Stimulated activated CD4-positive, alpha-beta T cell treated with anti-CD3 and anti-CD28 coated beads, Interleukin-15, amount 100 ng/mL, for 1 hour (primary cell): ENCODE data around the gene RNF103.
"Not testable (repeated sequence)": the region's sequence is repeated elsewhere in the genome, so short reads cannot be mapped to it uniquely, and the experiment has no call there.

ENCODE experiments used
- DNase-seq, 2 donors: peaks; one replicate each; pipeline ENCODE4 v3.0.0-alpha.2; 2020; ENCODE audit warnings: low read depth in 1 of 2, low spot score in 1 of 2

RNF103 gene, protein sequence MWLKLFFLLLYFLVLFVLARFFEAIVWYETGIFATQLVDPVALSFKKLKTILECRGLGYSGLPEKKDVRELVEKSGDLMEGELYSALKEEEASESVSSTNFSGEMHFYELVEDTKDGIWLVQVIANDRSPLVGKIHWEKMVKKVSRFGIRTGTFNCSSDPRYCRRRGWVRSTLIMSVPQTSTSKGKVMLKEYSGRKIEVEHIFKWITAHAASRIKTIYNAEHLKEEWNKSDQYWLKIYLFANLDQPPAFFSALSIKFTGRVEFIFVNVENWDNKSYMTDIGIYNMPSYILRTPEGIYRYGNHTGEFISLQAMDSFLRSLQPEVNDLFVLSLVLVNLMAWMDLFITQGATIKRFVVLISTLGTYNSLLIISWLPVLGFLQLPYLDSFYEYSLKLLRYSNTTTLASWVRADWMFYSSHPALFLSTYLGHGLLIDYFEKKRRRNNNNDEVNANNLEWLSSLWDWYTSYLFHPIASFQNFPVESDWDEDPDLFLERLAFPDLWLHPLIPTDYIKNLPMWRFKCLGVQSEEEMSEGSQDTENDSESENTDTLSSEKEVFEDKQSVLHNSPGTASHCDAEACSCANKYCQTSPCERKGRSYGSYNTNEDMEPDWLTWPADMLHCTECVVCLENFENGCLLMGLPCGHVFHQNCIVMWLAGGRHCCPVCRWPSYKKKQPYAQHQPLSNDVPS

DNA sequence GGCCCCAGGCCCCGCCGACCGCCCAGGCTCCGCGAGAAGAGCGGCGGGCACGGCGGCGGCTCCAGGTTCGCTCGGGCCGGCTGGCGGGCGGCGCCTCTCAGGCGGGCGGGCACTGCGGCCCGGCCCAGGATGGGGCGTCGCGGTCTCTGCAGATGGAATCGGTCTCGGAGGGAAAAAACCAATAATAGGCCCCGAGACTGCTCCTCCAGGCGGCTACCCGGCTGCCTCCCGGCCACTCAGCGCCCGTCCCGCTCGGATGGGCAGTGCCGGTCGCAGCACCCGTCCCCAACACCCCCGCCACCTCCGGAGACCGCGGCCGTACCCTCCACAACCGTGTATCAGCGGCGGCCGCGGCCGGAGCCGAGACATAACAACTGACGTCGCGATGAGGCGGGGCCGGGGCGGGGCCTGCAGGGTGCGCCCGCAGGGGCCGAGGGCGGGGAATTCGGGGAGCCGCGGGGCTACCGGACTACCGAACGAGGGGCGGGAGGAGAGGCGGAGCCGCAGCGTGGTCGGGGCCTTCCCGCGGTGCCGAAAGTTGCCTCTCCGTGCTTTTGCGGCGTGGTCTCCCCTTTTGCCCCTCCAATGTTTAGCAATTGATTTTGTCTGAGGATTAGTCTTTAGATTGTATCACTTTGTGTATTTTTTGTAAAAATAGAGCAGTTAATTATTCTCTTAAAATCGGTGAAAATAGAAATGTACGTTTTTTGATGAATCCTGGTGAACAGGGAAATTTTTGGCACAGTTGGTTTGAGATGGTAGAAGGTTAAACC, at the start of gene RNF103:
TSS of gene RNF103 (minus strand) at position 372 of the 773 bp plus-strand sequence. CDS start 979 bp downstream, outside the sequence.
- DNase-seq = peak; percentile 83 to 93

DNA sequence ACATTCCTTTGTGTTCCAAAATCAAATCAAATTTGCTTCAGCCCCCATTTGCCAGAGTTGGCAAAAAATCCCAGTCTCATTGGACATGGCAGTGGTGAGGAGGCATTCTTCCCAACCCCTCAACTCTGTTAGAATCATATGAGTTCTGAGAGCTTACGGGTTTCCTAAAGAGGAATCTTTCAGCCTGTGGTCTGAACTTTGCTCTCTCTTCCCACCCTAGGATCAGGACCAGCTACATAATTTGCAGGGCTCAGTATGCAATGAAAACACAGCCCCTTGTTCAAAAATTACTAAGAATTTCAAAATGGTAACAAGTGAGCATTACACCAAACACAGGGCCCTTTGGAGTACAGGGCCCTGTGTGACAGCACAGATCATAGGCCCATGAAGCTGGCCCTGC, 49.3 kb upstream of the RNF103 start:
- DNase-seq = no peak

DNA sequence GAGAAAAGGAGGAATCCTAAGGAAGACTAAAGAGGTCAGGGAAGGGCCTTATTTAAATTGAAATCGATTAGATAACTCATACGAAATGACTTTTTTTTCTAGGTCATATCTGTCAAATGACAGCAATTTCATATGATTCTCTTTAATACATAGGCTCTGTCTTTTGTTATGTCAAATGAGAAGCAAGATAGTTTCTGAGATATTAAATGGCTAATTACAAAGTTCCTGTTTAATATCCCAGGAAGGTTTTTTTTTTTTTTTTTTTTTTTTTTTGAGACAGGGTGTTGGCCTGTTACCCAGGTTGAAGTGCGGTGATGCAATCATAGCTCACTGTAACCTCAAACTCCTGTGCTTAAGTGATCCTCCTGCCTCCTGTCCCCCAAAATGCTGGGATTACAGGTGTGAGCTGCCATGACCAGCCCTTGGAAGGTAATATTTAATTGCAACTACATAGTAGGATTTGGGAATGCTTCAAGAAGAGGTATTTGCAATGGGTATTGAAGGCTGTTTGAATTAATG, 48.4 kb upstream of the RNF103 start:
- no peak for DNase-seq

DNA sequence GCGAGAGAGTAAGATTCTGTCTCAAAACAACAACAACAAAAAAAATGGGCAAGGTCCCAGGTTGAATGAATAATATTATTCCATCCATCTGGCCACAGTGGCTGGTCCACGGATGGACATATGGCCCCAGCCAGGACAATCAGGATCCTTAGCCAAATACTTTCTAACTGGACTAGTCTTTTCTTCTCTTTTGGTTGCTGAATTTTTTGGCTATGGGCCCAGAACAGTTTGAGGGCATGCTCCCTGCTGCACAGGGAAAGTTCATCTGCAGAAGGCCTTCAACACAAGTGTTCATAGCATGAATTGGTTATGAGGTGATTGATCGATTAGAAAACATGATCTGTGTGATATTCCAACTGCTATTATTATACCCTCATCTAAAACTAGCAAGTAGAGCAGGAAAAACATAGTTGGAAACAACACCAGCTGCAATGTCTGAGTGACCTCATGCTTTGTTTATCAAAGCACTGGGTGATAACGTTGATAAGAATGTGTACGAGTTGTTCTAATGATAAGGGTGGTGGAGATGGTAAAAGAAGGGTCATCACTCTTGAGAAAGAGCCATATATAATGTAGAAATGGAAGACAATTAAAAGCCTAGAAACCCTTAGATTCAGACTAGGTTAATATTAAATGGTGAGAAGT, 47.8 kb upstream of the RNF103 start:
- DNase-seq = no peak

DNA sequence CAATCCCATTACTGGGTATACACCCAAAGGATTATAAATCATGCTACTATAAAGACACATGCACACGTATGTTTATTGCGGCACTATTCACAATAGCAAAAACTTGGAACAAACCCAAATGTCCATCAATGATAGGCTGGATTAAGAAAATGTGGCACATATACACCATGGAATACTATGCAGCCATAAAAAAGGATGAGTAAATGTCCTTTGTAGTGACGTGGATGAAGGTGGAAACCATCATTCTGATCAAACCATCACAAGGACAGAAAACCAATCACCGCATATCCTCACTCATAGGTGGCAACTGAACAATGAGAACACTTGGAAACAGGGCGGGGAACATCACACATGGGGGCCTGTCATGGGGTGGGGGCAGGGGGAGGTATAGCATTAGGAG, 45.7 kb upstream of the RNF103 start:
- DNase-seq = not testable (repeated sequence)

DNA sequence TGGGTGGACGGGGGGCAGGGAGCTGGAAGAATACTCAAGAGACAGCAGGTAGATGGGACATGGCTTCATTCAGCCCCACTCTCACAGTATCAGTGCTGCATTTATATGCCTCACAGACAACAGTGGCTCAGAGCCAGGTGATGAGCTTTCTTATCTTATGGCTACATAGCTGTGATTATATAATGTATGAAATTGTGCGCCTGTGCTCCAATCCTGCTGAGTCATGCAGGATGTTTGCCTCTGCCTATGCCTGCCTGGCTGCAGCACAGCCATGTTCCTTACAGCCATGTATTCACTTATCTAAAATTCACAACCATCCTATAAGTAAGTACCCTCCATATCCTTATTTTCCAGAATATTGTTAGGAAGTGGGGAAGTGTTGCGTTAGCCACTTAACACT, 37.7 kb upstream of the RNF103 start:
- DNase-seq = no peak

DNA sequence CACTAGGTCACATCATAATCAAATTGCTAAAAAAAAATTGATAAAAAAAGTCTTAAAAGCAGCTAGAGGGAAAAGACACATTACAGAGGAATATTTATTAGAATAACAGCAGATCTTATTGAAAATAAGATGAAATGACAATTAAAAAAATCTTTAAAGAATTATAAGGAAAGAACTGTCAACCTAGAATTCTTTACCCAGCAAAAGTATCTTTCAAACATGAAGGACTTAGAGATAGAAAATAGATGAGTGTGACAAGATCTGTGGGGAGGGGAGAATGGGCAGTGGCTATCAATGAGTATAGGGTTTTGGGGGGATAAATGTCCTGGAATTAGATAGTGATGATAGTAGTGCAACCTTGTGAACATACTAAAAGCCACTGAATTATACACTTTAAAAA, 26.5 kb upstream of the RNF103 start:
- no peak for DNase-seq

DNA sequence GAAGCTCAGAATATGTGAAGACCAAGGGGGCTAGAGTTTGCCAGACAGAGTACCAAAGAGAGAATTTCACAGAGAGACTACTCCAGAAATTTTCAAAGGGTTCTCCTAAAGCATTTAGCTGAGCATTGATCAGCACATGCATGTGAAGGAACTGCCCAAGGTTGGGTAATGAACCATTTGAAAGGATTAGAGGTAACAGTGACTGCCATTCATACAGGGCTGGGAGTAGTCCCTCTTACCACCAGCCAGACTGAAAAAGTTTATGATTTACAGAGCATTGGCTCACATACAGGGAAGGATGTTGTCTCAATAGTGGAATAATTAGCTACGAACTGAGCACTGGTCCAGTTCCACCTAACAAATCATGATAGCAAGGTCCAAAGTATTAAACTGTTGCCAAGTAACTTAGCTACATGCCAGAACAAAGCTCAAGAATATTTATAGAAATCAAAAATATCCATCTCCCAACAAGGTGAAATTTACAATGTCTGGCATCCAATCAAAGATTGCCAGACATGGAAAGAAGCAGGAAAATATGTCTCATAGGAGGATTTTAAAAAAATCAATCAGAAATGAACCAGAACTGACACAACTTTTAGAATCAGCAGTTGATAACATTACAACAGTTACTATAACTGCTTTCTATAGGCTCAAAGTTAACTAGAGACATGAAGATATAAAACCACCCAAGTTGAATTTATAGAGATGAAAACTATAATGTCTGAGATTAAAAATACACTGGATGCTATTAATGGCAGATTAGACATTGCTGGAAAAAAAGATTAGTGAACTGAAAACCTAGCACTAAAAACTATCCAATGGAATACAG, 25.7 kb upstream of the RNF103 start:
- no peak for DNase-seq

DNA sequence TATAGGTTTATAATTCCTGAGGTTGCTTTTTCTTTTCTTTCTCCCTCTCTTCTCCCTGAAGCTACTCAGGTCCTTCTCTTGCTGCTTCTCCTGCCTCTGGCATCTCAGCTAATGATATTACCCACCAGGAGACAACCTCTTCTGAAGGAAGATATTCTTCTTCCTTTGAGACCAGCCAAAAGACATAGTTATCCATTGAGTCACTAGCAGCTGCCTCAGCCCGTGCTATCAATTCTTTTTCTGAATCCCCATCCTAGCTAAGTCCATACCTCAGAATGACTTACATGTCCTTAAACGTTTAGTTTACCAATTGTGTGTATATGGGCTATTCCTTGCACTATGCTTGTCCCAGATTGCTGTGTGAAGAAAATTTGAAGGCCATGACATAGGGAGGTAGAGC, 25.0 kb upstream of the RNF103 start:
- no peak for DNase-seq

DNA sequence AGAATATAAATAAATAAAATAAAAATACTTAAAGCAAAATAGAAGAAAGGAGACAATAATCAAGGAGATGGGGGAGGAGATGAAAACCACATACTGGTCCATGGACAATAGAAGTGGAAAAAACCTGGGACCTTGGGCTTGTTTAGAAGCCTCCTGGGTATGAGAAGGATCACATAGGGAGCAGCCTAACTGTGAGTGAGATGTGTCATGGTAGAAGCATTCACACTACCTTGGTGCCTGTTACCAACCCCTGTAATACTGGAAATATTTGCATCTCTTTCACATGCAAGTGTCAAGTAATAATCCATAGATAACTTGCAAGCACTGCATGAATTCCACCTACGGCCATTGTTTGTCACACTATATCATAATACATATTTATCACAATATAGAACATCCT, 23.2 kb upstream of the RNF103 start:
- no peak for DNase-seq

DNA sequence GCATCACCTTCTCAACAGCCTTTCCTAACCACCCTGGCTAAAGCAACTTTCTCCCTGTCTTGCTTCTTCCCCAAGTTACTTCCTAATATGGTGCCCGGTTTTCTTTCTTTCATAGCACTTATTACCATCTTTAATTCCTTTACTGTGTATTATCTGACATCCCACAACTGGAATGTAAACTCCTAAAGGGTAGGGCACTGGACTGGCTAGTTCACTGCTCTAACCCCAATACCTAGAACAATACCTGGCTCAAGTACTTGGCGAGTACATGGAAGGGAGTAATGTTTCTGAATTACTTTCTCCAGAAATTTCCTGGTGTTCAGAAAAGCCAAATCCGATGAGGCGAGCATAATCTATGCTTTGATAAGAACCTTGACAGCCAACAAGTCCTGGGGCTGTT, 22.7 kb upstream of the RNF103 start:
- no peak for DNase-seq

DNA sequence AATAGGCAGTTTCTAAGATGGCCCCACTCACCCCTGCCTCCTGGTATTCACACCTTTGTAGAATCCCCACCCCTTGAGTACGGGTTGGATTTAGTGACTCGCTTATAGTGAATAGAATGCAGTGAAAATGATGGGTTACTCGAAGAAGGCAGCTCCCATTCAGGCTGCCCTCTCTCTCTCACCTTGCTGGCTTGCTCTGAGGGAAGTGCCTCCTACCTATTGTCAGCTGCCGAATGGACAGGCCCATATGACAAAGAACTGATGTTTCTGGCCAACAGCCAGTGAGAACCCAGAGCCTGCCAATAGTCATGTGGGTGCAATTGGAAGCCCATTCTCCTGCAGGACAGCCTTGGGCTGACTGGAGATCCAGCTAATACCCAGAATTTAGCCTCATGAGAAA, 22.1 kb upstream of the RNF103 start:
- no peak for DNase-seq

DNA sequence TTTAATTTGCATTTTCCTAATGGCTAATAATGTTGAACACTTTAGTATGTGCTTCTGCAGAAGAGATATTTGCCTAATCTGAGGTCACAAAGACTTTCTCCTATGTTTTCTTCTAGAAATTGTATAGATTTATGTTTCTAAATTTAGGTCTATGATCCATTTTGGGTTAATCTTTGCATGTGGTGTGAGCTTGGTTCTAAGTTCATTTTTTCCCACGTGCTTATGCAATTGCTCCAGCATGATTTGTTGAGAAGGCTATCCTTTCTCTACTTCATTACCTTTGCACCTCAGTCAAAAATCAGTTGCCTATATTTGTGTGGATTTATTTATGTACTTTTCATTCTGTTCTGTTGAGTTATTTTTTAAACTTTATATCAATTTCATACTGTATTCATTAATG, 15.0 kb upstream of the RNF103 start:
- DNase-seq = no peak

DNA sequence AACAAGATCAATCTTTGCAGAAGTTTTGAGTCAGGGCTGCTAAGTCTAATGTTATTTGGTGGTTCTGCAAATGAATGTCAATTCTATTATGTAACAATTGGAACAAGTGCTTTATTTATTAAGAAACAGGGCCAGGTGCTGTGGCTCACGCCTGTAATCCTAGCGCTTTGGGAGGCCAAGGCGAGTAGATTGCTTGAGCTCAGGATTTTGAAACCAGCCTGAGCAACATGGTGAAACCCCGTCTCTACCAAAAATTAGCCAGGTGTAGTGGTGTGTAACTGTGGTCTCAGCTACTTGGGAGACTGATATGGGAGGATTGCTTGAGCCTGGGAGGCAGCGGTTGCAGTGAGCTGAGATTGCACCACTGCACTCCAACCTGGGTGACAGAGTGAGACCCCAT, 13.2 kb upstream of the RNF103 start:
- DNase-seq = no peak

DNA sequence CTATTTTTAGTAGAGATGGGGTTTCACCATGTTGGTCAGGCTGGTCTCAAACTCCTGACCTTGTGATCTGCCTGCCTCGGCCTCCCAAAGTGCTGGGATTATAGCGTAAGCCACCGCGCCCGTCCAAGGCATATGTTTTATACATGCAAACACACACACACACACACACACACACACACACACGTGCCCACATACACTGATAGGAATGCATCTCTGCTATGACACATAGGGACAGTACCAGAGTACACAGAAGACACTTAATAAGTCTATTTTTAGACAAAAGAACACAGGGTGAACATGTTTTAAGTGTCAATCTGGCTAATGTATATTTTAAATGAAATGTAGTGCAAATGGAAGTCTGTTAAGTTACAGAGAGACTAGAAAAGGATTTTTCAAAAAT, 10.7 kb upstream of the RNF103 start:
- DNase-seq = no peak

DNA sequence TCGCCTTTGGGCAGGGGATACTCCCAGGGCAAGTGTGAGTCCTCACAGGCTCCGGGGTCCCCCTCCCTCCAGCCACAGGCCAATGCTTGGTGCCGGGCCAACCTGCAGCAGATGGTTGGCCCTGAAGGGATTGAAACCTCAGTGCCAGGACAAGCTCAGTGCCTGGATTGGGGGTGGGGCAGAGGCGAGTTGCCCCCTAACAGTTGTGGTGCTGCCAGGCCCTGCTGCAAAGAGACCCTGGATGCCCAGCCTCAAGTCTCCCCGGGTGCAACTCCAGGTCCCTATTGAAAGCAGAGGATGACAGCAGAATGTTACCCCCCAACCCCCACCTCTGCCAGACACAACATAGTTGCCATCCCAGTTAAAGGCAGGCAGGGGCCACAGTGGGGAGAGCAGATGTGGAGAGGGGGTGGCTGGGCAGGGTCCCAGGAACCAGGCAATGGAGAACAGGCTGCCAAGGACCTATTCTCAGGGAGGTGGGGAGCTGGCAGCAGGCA, 9.5 kb upstream of the RNF103 start:
- no peak for DNase-seq

DNA sequence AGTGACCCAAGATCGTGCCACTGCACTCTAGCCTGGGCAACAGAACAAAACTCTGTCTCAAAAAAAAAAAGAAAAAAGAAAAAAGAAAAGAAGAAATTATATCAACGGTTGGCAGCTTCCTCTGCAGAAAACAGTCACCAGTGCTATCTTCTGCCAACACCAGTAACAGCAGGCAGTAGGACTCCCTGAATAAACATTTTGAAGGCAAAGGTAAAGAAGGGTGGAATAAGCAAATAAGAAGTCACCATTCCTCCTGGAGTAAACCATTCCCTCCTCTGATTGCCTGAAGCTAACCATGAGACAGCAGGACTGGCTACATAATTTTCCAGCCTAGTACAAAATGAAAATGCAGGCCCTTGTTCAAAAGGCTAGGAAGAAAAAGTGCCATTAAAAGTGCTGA, 9.0 kb upstream of the RNF103 start:
- no peak for DNase-seq

DNA sequence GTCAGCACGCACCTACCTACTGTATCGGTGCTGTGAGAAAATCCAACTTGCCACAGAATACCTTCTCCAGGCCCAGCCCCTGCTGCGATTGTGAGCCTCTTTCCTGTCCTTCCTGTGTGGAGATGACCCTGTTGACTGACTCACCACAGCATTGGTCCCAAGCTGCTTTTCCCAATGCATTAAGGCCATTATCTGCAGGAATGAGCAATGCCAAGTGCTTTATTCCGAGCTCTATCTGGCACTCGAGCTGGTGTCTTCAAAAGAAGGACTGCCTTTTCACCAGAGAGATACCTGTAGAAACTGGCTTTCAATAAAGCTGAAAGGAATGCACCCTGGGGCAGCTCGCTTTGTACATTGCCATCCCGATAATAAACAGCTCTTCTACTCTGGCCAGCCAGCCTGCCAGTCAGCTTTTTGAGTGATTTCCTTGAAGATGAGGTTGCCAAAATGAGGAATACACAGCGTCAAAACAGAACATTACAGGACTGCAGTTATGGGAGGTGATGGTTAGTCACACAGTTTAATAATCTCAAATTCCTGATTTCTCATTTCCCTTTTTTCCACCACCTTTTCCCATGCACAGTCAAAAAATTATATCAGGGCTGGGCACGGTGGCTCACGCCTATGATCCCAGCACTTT, 8.3 kb upstream of the RNF103 start:
- DNase-seq = no peak

DNA sequence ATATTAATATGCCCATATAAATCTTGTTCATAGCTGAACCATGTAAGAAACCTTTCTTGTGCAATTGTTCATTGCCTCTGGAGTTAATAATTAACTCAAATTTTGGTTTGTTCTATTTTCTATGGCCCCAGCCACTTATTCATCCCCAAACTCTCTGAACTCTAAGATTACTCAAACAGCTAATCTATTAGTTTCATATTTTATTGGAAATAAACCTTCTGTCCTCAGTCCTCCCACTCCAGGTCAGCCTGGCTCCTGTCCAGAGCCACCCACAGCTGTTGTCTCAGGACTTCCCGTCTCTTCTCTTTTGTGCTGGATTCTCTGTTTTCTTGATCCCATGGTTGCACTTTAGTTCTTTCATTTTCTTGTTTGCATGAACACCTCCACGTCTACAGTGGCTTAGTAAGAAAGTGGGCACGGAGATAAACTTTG, 4.4 kb upstream of the RNF103 start:
- no peak for DNase-seq

DNA sequence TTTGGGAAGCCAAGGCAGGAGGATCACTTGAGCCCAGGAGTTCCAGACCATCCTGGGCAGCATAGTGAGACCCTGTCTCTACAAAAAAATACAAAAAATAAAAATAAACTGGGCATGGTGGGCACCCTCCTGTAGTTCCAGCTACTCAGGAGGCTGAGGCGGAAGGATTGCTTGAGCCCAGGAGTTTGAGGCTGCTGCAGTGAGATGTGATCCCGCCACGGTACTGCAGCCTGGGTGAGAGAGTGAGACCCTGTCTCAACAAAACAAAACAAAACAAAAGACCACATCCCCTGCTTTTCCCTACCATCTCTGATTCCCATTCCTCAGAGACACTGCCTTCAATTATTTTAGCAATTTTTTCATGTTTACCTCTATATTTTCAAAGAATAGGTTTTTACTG, 3.9 kb upstream of the RNF103 start:
- no peak for DNase-seq
